Vagina (tissue), 2 donors: ENCODE results near the gene SLC9A4. TPM values are rescaled to one million over a fixed set of nuclear protein-coding genes. Genes with fewer than 3 reads are reported as not detected.

ENCODE experiments used
- DNase-seq, 2 donors: peaks; one replicate each; pipeline ENCODE4 v3.0.0-alpha.2; 2017; ENCODE audit errors: extremely low spot score in 2 of 2
- H3K27ac ChIP-seq: fragments of 200-600 bp; sonication (generic); one replicate; pipeline ENCODE4 v1.5.1; 2019
- H3K27me3 ChIP-seq: fragments of 200-600 bp; sonication (generic); one replicate; pipeline ENCODE4 v1.5.1; 2019
- H3K36me3 ChIP-seq, 2 donors: fragments of 200-600 bp; sonication (generic); one replicate each; pipeline ENCODE4 v1.5.1; 2017 to 2019
- H3K4me1 ChIP-seq: fragments of 200-600 bp; sonication (generic); one replicate; pipeline ENCODE4 v1.5.1; 2019
- H3K4me3 ChIP-seq, 2 donors: fragments of 200-600 bp; sonication (generic); 1 replicate in 1 of 2; 2 replicates in 1 of 2; pipeline ENCODE4 v1.5.1; 2016 to 2019
- H3K9me3 ChIP-seq: fragments of 200-600 bp; sonication (generic); one replicate; pipeline ENCODE4 v1.5.1; 2019
- CTCF ChIP-seq, 3 experiments: fragments of 450-650 bp in 2 of 3; fragments of 200-600 bp in 1 of 3; sonication (generic) in 1 of 3; IDR thresholded peaks; one replicate each; pipeline ENCODE4 v1.5.1; 2017 to 2019; ENCODE audit warnings: antibody characterized with exemption in 3 of 3, mild to moderate bottlenecking in 2 of 3, moderate library complexity in 2 of 3
- POLR2A ChIP-seq, 2 donors: fragments of 450-650 bp; IDR thresholded peaks; one replicate each; pipeline ENCODE4 v1.6.1; 2017; ENCODE audit warnings: antibody characterized with exemption in 2 of 2, mild to moderate bottlenecking in 2 of 2, moderate library complexity in 2 of 2
- POLR2AphosphoS5 ChIP-seq, 2 donors: sonication (generic); formaldehyde crosslinking; IDR thresholded peaks; one replicate each; pipeline ENCODE4 v1.9.0; 2017; ENCODE audit warnings: antibody characterized with exemption in 2 of 2, mild to moderate bottlenecking in 2 of 2, low read depth in 1 of 2; ENCODE audit not compliant: insufficient read depth in 1 of 2
- intact Hi-C: fragments of 100-400 bp; cut with DNase I; formaldehyde crosslinking; loops from one replicate; pipeline ENCODE4 v1.15.1; 2023
- total RNA-seq: library from RNA; depleted of rRNA; stranded (reverse); fragments of >200 nt; gene quantifications from one replicate; pipeline ENCODE4 v1.2.3, GENCODE V29; 2016

The SLC9A4 gene
- total RNA-seq, 1 donor from 2014 or later: not detected

DNA sequence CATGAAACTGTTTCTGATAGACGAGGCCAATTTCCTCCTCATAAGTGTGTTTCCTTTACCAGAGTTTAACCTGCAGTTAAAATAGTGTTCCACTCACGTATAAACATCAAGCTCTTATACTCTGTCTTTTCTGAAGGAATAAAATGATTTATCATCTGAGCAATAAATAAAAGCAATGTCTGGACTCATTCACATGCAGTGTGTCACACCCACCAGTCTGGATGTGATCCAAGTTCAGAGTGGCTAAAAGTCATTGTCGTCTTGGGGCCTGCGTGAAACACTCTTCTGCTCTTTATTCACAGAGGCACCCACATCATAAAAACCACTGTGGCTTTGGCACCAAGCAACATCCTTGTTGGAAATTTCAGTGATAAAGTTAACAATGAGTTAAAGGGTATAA lies 19.5 kb upstream of the SLC9A4 start:
- intact Hi-C loops: no loop called here
- Histone ChIP-seq H3K4me1 (no peaks in the 10 kb centered on the region), H3K4me3 (no peak overlapping the region), H3K36me3 (no peaks in the 10 kb centered on the region), H3K27ac (no peak overlapping the region), H3K27me3 (no peaks in the 10 kb centered on the region), H3K9me3 (no peaks in the 10 kb centered on the region)
- DNase-seq: no peak
- TF ChIP-seq POLR2A (IDR thresholded peaks at IDR 0.05) (no peak), POLR2AphosphoS5 (IDR thresholded peaks at IDR 0.05; ENCODE audit: insufficient read depth in 1 of 2, low read depth in 1 of 2) (no peak), CTCF (IDR thresholded peaks at IDR 0.05) (no peak)

GRCh38 chr2:102455061-102455670 lies 17.9 kb upstream of the SLC9A4 start:
- TF ChIP-seq CTCF (IDR thresholded peaks at IDR 0.05) (no peak), POLR2AphosphoS5 (IDR thresholded peaks at IDR 0.05; ENCODE audit: insufficient read depth in 1 of 2, low read depth in 1 of 2) (no peak), POLR2A (IDR thresholded peaks at IDR 0.05) (no peak)
- no peaks in the 10 kb centered on the region for H3K9me3 ChIP-seq
- intact Hi-C loops: no loop called here
- no peak overlapping the region for H3K27ac ChIP-seq
- H3K4me3 ChIP-seq: no peak overlapping the region
- no peak for DNase-seq
- H3K27me3 ChIP-seq: no peaks in the 10 kb centered on the region
- H3K36me3 ChIP-seq: no peaks in the 10 kb centered on the region
- no peaks in the 10 kb centered on the region for H3K4me1 ChIP-seq

DNA sequence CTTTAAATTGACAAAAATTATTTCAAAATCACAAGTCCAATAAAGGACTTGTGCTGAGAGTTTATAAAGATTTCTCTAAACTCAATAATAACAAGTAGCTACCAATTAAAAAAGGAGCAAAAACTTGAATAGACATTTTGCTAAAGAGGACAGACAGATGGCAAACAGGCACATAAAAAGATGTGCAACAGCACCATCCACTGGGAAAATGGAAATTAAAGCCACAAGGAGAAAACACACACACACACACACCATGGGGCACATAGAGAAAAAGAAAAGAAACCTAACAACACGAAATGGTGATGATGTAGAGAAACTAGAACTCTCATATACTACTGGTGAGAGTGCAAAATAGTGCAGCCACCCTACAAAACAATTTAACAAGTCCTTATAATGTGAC lies 12.6 kb upstream of the SLC9A4 start:
- Histone ChIP-seq H3K27me3 (no peaks in the 10 kb centered on the region), H3K27ac (no peak overlapping the region), H3K9me3 (no peaks in the 10 kb centered on the region), H3K4me3 (no peak overlapping the region), H3K36me3 (no peaks in the 10 kb centered on the region), H3K4me1 (no peaks in the 10 kb centered on the region)
- intact Hi-C loops: no loop called here
- TF ChIP-seq POLR2AphosphoS5 (IDR thresholded peaks at IDR 0.05; ENCODE audit: insufficient read depth in 1 of 2, low read depth in 1 of 2): no peak
- TF ChIP-seq CTCF (IDR thresholded peaks at IDR 0.05): no peak
- TF ChIP-seq POLR2A (IDR thresholded peaks at IDR 0.05): no peak
- DNase-seq: no peak

- no peak overlapping the region for H3K4me3 ChIP-seq
- no peaks in the 10 kb centered on the region for H3K4me1 ChIP-seq
- no peak for DNase-seq
- H3K9me3 ChIP-seq: no peaks in the 10 kb centered on the region
- no peaks in the 10 kb centered on the region for H3K27me3 ChIP-seq
- no peak overlapping the region for H3K27ac ChIP-seq
- no peaks in the 10 kb centered on the region for H3K36me3 ChIP-seq
- TF ChIP-seq CTCF (IDR thresholded peaks at IDR 0.05) (no peak), POLR2AphosphoS5 (IDR thresholded peaks at IDR 0.05; ENCODE audit: insufficient read depth in 1 of 2, low read depth in 1 of 2) (no peak), POLR2A (IDR thresholded peaks at IDR 0.05) (no peak)
- intact Hi-C loops: no loop called here
Measured at GRCh38 chr2:102461188-102461587, 11.8 kb upstream of the SLC9A4 start.

GRCh38 chr2:102463160-102463559 lies 9.9 kb upstream of the SLC9A4 start:
- no peaks in the 10 kb centered on the region for H3K4me1 ChIP-seq
- no peak overlapping the region for H3K4me3 ChIP-seq
- intact Hi-C loops: no loop called here
- no peak overlapping the region for H3K27ac ChIP-seq
- H3K27me3 ChIP-seq: no peaks in the 10 kb centered on the region
- H3K36me3 ChIP-seq: no peaks in the 10 kb centered on the region
- no peak for DNase-seq
- no peaks in the 10 kb centered on the region for H3K9me3 ChIP-seq
- no peak for TF ChIP-seq POLR2A (IDR thresholded peaks at IDR 0.05)
- TF ChIP-seq CTCF (IDR thresholded peaks at IDR 0.05): no peak
- TF ChIP-seq POLR2AphosphoS5 (IDR thresholded peaks at IDR 0.05; ENCODE audit: insufficient read depth in 1 of 2, low read depth in 1 of 2): no peak
